GM10847 (cell line): ENCODE results near the gene KCNN1.

Source experiments
- POLR2A ChIP-seq: IDR thresholded peaks from 2 replicates; pipeline ENCODE4 v1.6.1; 2011; ENCODE audit not compliant: insufficient read length; ENCODE audit errors: extremely low read depth

KCNN1 gene

DNA sequence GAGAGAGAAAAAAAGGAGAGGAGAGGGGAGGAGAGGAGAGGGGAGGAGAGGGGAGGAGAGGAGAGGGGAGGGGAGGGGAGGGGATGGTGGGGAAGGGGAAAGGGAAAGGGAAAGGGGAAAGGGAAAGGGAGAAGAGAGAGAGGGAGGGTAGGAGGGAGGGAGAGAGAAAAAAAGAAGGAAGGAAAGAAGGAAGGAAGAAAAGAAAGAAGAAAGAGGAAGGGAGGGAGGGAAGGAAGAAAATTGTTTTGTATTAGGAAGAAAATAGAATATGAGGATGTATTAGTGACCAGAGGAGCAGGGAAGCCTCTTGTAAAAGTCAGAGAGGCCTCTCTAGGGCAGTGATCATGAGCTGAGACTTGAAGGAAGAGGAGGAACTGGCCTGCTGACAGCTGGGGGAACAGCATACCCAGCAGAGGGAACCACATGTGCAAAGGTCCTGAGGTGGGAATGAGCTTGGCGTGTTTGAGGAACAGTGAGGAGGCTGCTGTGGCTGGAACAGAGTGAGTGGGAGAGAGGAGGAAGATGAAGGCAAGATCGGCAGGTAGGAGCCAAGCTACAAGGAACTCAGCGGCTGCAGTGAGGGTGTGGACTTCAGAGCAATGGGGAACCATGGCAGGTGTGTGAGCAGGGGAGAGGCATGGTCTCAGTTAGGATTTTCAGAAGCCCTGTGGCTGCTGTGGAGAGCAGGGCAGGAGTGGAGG is 9.6 kb upstream of the KCNN1 start:
- TF ChIP-seq POLR2A: no peak

DNA sequence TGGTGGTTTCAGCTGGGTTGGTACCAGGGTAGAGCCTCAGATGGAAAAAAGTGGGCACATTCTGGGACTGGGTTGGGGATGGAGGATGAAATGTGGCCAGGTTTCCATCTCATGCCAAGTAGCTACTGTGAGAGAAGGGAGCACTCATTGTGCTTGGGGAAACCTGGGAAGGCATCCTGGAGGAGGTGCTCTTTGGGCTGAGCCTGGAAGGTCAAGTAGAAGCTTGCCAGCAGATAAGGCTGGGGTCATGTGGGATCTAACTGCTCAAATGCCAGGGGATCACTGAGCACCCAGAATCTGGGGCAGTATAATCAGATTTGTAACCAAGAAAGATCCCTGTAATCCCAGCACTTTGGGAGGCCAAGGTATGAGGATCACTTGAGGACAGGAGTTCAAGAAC is 9.0 kb upstream of the KCNN1 start:
- TF ChIP-seq POLR2A: no peak

DNA sequence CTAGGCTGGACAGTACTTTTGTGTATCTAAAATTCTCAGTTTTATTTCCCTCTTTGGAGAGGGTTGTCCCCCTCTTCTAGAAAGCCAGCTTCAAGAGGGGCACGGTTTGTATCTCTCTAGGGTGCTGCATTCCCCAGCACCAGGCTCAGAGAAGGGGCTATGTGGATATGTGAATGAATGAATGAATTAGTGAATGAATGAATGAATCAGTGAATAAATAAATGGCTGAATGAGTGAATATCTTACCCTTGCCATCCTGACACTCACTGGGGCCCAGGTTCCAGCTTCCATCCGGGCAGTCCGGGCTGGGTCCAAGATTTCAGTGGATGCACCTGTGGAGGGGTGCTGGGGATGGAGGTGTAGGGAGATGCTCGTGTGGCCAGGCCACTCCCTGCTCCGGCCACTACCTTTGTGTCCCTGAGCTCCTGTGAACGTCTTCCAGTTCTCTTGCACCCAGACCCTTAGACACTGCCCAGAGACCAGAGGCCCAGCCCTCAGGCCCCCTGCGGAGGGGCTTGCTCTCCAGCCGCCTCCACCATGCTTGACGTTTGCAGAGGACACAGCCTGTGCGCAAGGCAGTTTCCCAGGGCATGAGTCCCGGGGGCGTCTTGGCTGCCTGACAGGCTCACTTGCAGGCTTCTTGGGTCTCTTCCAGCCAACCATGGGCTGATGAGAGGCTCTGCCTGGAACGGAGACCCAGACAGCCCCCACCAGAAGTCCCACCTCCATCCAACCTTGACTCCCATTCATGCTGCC is 2.8 kb upstream of the KCNN1 start:
- no peak for TF ChIP-seq POLR2A

DNA sequence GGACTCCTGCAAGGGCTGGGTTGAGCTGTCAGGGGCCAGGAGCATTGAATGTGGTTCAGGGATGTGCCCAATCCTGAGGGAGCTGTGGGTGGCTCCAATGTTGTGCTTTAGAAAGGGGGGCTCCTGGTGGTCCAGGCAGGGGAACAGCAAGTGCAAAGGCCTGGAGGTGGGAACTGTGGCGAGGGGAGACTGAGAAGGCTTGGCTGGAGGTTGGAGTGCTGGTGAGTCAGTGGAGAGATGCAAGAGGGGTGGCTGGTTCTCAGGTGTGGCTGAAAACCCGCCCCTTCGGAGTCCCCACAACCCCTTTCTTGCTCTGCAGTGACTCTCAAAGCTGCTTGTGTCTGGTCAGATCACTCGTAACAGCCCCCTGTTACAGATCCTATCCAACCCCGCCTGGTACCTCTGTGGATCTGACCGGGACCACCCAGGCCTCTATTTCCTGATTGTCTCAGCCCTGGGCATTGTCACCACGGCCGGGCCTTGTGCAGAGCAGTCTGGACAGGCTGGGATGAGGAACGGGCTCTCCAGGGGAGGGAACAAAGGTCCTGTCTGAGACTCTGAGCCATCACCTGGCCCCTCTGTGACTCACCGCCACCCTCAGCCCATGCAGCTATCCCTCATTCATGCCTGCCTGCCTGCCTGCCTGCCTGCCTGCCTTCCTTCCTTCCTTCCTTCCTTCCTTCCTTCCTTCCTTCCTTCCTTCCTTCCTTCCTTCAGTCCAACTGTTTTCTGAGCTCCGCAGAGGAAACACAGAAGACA is 1.4 kb upstream of the KCNN1 start:
- no peak for TF ChIP-seq POLR2A

DNA sequence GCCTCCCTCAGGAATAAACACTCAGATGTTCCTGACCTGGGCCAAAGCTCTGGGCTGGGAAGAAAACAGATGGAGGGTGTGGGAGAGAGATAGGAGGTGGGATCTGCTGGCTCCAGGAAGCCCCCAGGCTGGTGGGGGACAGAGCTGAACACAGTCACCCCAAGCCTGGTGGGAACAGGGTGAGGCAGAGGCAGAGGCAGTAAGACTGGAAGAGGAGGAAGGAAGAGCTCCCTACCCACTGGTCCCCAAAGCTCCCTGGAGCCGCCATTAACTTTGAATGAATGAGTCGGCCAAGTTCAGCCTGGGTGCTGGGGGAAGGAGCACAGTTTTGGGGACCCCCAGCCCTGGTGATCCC is 801 bp upstream of the KCNN1 start:
- TF ChIP-seq POLR2A: no peak

DNA sequence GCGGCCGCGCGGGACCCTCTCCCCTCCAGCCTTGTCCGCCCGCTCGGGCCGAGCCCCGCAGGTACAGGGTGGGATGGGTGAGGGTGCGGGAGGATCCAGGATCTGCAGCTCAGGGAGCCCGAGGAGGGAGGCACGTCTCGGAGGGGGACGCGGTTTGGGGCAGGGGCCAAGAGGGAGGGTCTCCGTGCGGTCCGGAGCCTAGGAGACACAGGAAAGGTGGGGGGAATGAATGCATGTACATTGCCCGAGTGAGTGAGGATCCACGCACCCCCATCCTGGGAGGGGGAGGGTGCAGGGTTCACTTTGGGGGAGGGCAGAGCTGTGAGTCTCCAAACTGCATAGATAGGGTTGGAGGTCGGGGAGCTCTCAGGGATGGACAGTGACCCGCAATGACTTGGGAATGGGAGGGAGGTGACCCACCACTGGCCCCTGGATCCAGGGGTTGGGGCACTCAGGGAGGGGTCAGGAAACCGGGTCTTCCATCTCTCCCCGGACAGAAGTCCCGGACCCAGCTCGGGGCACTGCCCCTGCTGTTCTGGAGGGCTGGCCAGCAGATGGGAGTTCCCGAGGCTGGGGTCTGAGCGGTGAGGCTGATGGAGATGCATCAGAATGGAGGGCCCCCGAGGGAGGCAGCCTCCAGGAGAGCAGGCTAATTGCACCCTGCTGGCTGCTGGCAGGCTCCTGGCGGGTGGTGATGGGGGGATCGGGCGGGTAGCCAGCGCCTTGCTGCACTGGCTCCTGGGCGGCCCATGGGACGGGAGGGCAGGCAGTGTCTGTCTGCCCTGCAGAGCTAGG is 547 bp downstream of the KCNN1 start:
- no peak for TF ChIP-seq POLR2A

DNA sequence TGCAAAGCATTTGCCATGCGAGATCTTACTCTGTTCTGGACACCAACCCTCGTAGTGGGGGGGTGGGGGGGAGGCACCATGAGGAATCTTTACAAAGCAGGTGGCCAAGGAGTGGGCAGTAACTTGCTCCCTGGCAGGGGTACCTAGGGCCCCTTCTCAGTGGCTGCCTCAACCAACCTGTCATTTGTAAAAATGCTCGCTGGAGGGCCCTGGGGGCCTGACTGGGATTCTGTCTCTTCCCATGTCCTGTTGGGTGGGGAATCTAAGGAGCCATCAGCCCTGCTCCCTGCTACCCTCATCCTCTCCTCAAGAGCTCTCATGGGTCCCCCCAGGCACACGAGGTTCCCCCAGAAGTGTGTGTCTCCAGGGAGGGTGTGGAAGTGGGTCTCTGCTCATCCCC is 1.5 kb downstream of the KCNN1 start:
- no peak for TF ChIP-seq POLR2A

GRCh38 chr19:17969096-17969792 is 2.3 kb downstream of the KCNN1 start:
- no peak for TF ChIP-seq POLR2A

- no peak for TF ChIP-seq POLR2A
Observed at GRCh38 chr19:17972230-17972629, 5.3 kb downstream of the KCNN1 start.

GRCh38 chr19:17973759-17974158 is 6.9 kb downstream of the KCNN1 start:
- no peak for TF ChIP-seq POLR2A

DNA sequence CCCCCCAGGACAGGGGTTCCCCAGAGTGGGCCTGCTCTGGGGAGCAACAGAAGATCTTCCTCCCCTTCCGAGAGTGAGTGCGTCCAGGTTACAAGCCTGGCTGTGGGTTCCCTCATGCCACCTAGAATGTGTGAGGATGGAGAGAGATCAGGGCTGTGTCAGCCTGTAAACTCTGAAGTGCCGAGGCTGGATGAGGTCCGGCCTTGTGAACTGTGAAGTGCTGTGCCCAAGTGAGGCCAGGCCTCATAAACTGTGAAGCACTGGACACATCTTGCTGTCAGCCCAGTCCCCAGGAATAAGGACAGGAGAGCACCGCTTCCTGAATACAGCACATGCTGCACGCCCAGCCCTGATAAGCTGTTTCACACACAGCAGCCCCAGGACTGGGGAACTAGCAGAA is 7.6 kb downstream of the KCNN1 start:
- no peak for TF ChIP-seq POLR2A

DNA sequence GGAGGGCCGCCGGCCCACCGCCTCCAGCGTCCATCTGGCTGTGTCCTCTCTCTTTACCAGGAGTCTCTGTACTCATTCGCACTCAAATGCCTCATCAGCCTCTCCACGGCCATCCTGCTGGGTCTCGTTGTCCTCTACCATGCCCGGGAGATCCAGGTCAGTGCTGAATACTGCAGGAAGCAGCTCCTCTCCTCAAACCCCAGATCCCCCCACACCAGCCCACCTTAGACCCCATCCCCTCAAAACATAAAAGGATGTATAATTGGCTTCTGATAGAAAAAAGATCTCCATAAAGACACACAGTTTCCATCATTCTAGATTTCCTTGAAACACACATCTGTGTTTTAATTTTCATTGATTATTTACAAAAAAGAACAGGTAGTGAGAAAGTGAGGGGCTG is 8.1 kb downstream of the KCNN1 start:
- TF ChIP-seq POLR2A: no peak

DNA sequence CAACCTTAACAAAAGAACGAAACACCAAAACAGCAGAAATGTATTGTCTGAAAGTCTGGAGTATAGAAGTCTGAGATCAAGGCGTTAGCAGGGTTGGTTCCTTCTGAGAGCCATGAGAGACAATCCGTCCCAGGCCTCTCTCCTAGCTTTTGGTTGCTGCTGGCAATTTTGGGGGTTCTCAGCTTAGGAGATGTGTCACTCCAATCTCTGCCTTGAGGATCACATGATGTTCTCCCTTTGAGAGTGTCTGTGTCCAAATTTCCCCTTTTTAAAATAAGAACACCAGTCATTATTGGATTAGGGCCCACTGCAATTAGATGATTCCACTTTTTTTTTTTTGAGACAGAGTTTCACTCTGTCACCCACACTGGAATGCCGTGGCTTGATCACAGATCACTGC is 10.1 kb downstream of the KCNN1 start:
- no peak for TF ChIP-seq POLR2A

- no peak for TF ChIP-seq POLR2A
Observed at GRCh38 chr19:17977488-17977887, 10.6 kb downstream of the KCNN1 start.

GRCh38 chr19:17981611-17982010 is 14.7 kb downstream of the KCNN1 start:
- TF ChIP-seq POLR2A: no peak

GRCh38 chr19:17982430-17982829 is 15.5 kb downstream of the KCNN1 start:
- TF ChIP-seq POLR2A: no peak
